K562 (cell line): ENCODE measurements around the gene GMNN. TPM values are rescaled to one million over a fixed set of nuclear protein-coding genes. Genes with fewer than 3 reads are reported as not detected.

Experiments used
- DDX20 ChIP-seq: fragments of 450-650 bp; IDR thresholded peaks from 2 replicates; pipeline ENCODE4 v1.6.1; 2016; ENCODE audit warnings: missing genetic modification characterization, low read depth, mild to moderate bottlenecking, missing compliant biosample characterization, moderate library complexity
- HMG20B ChIP-seq: fragments of 250-450 bp; sonication (Bioruptor Pico); IDR thresholded peaks from 2 replicates; pipeline ENCODE4 v1.5.0; 2021; ENCODE audit warnings: mild to moderate bottlenecking
- KDM4B ChIP-seq, 2 experiments: fragments of 450-650 bp in 1 of 2; sonication (generic) in 1 of 2; IDR thresholded peaks; 2 replicates each; pipeline ENCODE4 v1.6.1; 2016 to 2017; ENCODE audit warnings: borderline replicate concordance in 2 of 2, antibody characterized with exemption in 1 of 2, low read depth in 1 of 2, mild to moderate bottlenecking in 1 of 2
- L3MBTL2 ChIP-seq: fragments of 450-650 bp; IDR thresholded peaks from 2 replicates; pipeline ENCODE4 v1.6.1; 2016; ENCODE audit warnings: mild to moderate bottlenecking, moderate library complexity
- MCM3 ChIP-seq: fragments of 450-650 bp; IDR thresholded peaks from 2 replicates; pipeline ENCODE4 v1.6.1; 2016
- MECOM ChIP-seq: fragments of 250-450 bp; sonication (Bioruptor Pico); IDR thresholded peaks from 2 replicates; pipeline ENCODE4 v1.8.0; 2022; ENCODE audit warnings: inconsistent platforms
- NRF1 ChIP-seq, 2 experiments: fragments of 450-650 bp; IDR thresholded peaks in 1 of 2; conservative IDR thresholded peaks in 1 of 2; 2 replicates each; pipeline ENCODE4 v1.6.1; 2014; ENCODE audit warnings: mild to moderate bottlenecking in 2 of 2
- RBM17 ChIP-seq: fragments of 200-400 bp; formaldehyde crosslinking; IDR thresholded peaks from 2 replicates; pipeline ENCODE4 v1.6.1; 2017; ENCODE audit warnings: low read depth, mild to moderate bottlenecking, low read length, borderline replicate concordance
- SIN3A ChIP-seq, 2 experiments: fragments of 150-350 bp in 1 of 2; IDR thresholded peaks; 2 replicates each; pipeline ENCODE4 v1.6.1; 2011 to 2016; ENCODE audit warnings: borderline replicate concordance in 2 of 2, low read depth in 2 of 2, low read length in 2 of 2, mild to moderate bottlenecking in 2 of 2, moderate library complexity in 2 of 2; ENCODE audit not compliant: control insufficient read depth in 1 of 2
- SMARCA5 ChIP-seq: fragments of 450-650 bp; IDR thresholded peaks from 2 replicates; pipeline ENCODE4 v1.6.1; 2016
- TAF7 ChIP-seq: fragments of 450-650 bp; IDR thresholded peaks from 2 replicates; pipeline ENCODE4 v1.6.1; 2016; ENCODE audit warnings: missing genetic modification characterization, missing compliant biosample characterization
- ZBTB17 ChIP-seq: fragments of 450-650 bp; formaldehyde crosslinking; IDR thresholded peaks from 2 replicates; pipeline ENCODE4 v1.4.0; 2020; ENCODE audit warnings: mild to moderate bottlenecking
- ZKSCAN3 ChIP-seq: fragments of 250-450 bp; sonication (Bioruptor Pico); IDR thresholded peaks from 2 replicates; pipeline ENCODE4 v1.4.0; 2020
- ZNF133 ChIP-seq: fragments of 250-450 bp; sonication (Bioruptor Pico); IDR thresholded peaks from 2 replicates; pipeline ENCODE4 v1.4.0; 2020; ENCODE audit warnings: mild to moderate bottlenecking
- ZNF253 ChIP-seq: fragments of 250-450 bp; sonication (Bioruptor Pico); conservative IDR thresholded peaks from 2 replicates; pipeline ENCODE4 v1.6.1; 2021; ENCODE audit warnings: mild to moderate bottlenecking
- ZNF644 ChIP-seq: fragments of 200-800 bp; sonication (Bioruptor generic); IDR thresholded peaks from 2 replicates; pipeline ENCODE4 v1.6.1; 2016; ENCODE audit warnings: low read depth, missing genetic modification characterization, missing compliant biosample characterization
- ZZZ3 ChIP-seq: fragments of 450-650 bp; IDR thresholded peaks from 2 replicates; pipeline ENCODE4 v1.6.1; 2016; ENCODE audit warnings: antibody characterized with exemption, mild to moderate bottlenecking, moderate library complexity
- polyA plus RNA-seq, 8 experiments: library from polyadenylated mRNA; depleted of rRNA in 4 of 8; stranded (reverse) in 5 of 8; unstranded in 3 of 8; fragments of >200 nt; fragmentation: Nextera tagmentation in 2 of 8; fragmentation: Illumina TruSeq in 1 of 8; extraction: Ambion mirVana in 2 of 8; extraction: Trizol in 1 of 8; gene quantifications; 2 replicates each; pipeline versions ENCODE4 v1.2.1 to v1.2.3, GENCODE V29; 2011 to 2014; ENCODE audit warnings: inconsistent platforms in 1 of 8, missing spikeins in 1 of 8
- total RNA-seq, 7 experiments: library from RNA; depleted of rRNA in 6 of 7; stranded (reverse); fragments of >200 nt in 6 of 7; fragmentation: Illumina TruSeq in 2 of 7; extraction: Trizol in 2 of 7; gene quantifications; 2 replicates each; pipeline versions ENCODE4 v1.2.1 to v1.2.3, GENCODE V29; 2011 to 2021; ENCODE audit warnings: low replicate concordance in 1 of 7
- TF ChIP-seq, protein P1 (sequence below), 2 experiments: fragments of 450-650 bp; formaldehyde crosslinking in 1 of 2; IDR thresholded peaks; 2 replicates each; pipeline versions ENCODE4 v1.4.0 to v1.6.1; 2014 to 2020; ENCODE audit warnings: mild to moderate bottlenecking in 2 of 2, borderline replicate concordance in 1 of 2, low read depth in 1 of 2
- TF ChIP-seq, protein P2 (sequence below): sonication (generic); formaldehyde crosslinking; IDR thresholded peaks from 2 replicates; pipeline ENCODE4 v1.8.0; 2022; ENCODE audit warnings: mild to moderate bottlenecking, missing genetic modification reagents
- TF ChIP-seq, protein P3 (sequence below): sonication (generic); formaldehyde crosslinking; IDR thresholded peaks from 2 replicates; pipeline ENCODE4 v1.8.1; 2023; ENCODE audit warnings: mild to moderate bottlenecking, missing genetic modification reagents

The GMNN gene
- total and polyA plus RNA-seq, 9 of the 15 experiments (the other 6 are each of a cell fraction or from before 2014, with no cell fraction given), result 144 to 370 (median 210) TPM

- TF ChIP-seq ZNF133 (CRISPR knock-in tag) (no peak), KDM4B (IDR thresholded peaks at IDR 0.05; ENCODE audit: borderline replicate concordance in 2 of 2, low read depth in 1 of 2) (no peak), ZZZ3 (no peak), TAF7 (tag) (no peak), L3MBTL2 (no peak), RBM17 (no peak), SIN3A (IDR thresholded peaks at IDR 0.05; ENCODE audit: borderline replicate concordance in 2 of 2, control insufficient read depth in 1 of 2, low read depth in 2 of 2, low read length in 2 of 2) (no peak), NRF1 (conservative IDR thresholded peaks at IDR 0.05 in 1 of 2, IDR thresholded peaks at IDR 0.05 in 1 of 2) (no peak), HMG20B (CRISPR knock-in tag) (no peak), ZNF644 (tag) (peak; percentile 63; the same call in 1 of the 2 replicates), SMARCA5 (no peak), ZKSCAN3 (CRISPR knock-in tag) (no peak), ZBTB17 (CRISPR knock-in tag) (no peak), MECOM (CRISPR knock-in tag) (no peak), MCM3 (no peak), ZNF253 (CRISPR knock-in tag) (no peak), DDX20 (tag) (no peak)
- TF ChIP-seq, protein P1, sequence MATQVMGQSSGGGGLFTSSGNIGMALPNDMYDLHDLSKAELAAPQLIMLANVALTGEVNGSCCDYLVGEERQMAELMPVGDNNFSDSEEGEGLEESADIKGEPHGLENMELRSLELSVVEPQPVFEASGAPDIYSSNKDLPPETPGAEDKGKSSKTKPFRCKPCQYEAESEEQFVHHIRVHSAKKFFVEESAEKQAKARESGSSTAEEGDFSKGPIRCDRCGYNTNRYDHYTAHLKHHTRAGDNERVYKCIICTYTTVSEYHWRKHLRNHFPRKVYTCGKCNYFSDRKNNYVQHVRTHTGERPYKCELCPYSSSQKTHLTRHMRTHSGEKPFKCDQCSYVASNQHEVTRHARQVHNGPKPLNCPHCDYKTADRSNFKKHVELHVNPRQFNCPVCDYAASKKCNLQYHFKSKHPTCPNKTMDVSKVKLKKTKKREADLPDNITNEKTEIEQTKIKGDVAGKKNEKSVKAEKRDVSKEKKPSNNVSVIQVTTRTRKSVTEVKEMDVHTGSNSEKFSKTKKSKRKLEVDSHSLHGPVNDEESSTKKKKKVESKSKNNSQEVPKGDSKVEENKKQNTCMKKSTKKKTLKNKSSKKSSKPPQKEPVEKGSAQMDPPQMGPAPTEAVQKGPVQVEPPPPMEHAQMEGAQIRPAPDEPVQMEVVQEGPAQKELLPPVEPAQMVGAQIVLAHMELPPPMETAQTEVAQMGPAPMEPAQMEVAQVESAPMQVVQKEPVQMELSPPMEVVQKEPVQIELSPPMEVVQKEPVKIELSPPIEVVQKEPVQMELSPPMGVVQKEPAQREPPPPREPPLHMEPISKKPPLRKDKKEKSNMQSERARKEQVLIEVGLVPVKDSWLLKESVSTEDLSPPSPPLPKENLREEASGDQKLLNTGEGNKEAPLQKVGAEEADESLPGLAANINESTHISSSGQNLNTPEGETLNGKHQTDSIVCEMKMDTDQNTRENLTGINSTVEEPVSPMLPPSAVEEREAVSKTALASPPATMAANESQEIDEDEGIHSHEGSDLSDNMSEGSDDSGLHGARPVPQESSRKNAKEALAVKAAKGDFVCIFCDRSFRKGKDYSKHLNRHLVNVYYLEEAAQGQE (IDR thresholded peaks at IDR 0.05; ENCODE audit: borderline replicate concordance), result no peak
- TF ChIP-seq, protein P1 (CRISPR knock-in tag; IDR thresholded peaks at IDR 0.05; ENCODE audit: low read depth), result no peak
- TF ChIP-seq, protein P2, sequence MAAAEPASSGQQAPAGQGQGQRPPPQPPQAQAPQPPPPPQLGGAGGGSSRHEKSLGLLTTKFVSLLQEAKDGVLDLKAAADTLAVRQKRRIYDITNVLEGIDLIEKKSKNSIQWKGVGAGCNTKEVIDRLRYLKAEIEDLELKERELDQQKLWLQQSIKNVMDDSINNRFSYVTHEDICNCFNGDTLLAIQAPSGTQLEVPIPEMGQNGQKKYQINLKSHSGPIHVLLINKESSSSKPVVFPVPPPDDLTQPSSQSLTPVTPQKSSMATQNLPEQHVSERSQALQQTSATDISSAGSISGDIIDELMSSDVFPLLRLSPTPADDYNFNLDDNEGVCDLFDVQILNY (CRISPR knock-in tag), result no peak
- TF ChIP-seq, protein P3, sequence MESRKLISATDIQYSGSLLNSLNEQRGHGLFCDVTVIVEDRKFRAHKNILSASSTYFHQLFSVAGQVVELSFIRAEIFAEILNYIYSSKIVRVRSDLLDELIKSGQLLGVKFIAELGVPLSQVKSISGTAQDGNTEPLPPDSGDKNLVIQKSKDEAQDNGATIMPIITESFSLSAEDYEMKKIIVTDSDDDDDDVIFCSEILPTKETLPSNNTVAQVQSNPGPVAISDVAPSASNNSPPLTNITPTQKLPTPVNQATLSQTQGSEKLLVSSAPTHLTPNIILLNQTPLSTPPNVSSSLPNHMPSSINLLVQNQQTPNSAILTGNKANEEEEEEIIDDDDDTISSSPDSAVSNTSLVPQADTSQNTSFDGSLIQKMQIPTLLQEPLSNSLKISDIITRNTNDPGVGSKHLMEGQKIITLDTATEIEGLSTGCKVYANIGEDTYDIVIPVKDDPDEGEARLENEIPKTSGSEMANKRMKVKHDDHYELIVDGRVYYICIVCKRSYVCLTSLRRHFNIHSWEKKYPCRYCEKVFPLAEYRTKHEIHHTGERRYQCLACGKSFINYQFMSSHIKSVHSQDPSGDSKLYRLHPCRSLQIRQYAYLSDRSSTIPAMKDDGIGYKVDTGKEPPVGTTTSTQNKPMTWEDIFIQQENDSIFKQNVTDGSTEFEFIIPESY (CRISPR knock-in tag), result no peak
These were observed 19.5 kb upstream of the GMNN start (continued) for GRCh38 chr6:24755279-24755678.
